ENCODE data around the gene KNDC1.

Gene KNDC1

DNA sequence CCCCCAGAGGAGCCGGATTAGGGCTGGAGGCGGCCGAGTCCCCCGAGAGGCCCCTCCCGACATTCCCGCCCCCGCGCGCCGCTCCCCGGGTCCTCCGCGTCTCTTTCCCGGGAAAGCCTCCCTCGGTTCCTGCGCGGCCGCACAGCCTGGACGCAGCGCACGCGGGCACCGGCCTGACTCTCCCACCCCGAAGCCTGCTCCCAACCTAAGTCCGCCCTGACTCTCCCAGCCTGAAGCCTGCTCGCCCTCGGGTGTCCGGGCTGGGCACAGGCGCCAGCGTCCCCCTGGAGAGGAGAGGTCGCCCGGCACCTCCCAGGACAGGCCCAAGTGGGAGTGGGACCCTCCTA lies 77.2 kb downstream of the KNDC1 start:
- DNase-seq (ENCODE audit: low read depth in 1 of 2, low spot score in 1 of 2): no peak
- Histone ChIP-seq H3K27ac (replicated peaks) (no peak overlapping the region), H3K27me3 (ENCODE audit: insufficient read depth, poor library complexity, severe bottlenecking) (peaks cover 44% of the 10 kb centered on the region), H3K4me3 (replicated peaks; ENCODE audit: insufficient read depth, low read length) (no peak overlapping the region)
- TF ChIP-seq, protein P1, sequence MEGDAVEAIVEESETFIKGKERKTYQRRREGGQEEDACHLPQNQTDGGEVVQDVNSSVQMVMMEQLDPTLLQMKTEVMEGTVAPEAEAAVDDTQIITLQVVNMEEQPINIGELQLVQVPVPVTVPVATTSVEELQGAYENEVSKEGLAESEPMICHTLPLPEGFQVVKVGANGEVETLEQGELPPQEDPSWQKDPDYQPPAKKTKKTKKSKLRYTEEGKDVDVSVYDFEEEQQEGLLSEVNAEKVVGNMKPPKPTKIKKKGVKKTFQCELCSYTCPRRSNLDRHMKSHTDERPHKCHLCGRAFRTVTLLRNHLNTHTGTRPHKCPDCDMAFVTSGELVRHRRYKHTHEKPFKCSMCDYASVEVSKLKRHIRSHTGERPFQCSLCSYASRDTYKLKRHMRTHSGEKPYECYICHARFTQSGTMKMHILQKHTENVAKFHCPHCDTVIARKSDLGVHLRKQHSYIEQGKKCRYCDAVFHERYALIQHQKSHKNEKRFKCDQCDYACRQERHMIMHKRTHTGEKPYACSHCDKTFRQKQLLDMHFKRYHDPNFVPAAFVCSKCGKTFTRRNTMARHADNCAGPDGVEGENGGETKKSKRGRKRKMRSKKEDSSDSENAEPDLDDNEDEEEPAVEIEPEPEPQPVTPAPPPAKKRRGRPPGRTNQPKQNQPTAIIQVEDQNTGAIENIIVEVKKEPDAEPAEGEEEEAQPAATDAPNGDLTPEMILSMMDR (IDR thresholded peaks at IDR 0.05; ENCODE audit: insufficient read depth, low read length): no peak

DNA sequence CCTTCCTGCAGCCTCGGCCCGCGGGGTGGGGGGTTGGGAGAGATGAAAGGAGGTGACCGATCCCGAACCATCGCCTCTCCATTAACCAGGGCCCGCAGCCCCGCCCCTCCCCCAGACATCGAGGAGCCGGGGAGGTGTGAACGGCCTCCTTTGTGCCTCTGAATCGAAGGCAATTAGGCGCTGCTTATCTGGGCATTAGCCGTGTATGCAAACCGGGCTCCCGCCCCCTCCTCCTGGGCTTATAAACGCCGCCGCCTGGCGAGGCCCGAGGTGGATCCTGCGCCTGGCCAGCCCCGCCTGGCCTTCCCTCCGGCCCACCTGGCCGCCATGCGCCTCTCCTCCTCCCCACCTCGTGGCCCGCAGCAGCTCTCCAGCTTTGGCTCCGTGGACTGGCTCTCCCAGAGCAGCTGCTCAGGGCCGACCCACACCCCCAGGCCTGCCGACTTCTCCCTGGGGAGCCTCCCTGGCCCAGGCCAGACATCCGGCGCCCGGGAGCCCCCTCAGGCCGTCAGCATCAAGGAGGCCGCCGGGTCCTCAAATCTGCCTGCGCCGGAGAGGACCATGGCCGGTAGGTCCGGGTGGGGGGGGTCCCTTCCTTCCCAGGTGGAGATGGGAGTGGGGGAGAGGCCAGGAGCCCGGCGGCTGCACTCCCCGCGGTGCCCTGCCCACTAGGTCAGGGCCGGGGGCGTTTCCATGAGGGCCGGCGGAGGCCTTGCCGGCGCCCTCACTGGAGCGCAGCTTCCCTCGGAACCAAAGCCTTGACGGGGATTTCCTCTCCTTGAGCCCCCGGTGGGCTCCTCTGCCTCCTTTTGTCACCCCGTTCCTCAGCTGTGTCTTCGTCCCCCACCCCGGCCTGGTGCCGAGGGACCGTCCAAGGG lies 77.8 kb downstream of the KNDC1 start, which contains the start of gene VENTX:
TSS of gene VENTX (plus strand) at position 268 of the 878 bp plus-strand sequence. CDS start at position 328, 60 bp downstream.
- Histone ChIP-seq H3K27me3 (ENCODE audit: insufficient read depth, poor library complexity, severe bottlenecking) (peaks cover 45% of the 10 kb centered on the region), H3K27ac (replicated peaks) (no peak within 1 kb of the TSS), H3K4me3 (replicated peaks; ENCODE audit: insufficient read depth, low read length) (no peak within 1 kb of the TSS)
- DNase-seq (ENCODE audit: low read depth in 1 of 2, low spot score in 1 of 2): no peak
- no peak for TF ChIP-seq GABPA (IDR thresholded peaks at IDR 0.05; ENCODE audit: low read depth)
- TF ChIP-seq, protein P1 (IDR thresholded peaks at IDR 0.05; ENCODE audit: insufficient read depth, low read length): no peak
- TF ChIP-seq, protein P2, sequence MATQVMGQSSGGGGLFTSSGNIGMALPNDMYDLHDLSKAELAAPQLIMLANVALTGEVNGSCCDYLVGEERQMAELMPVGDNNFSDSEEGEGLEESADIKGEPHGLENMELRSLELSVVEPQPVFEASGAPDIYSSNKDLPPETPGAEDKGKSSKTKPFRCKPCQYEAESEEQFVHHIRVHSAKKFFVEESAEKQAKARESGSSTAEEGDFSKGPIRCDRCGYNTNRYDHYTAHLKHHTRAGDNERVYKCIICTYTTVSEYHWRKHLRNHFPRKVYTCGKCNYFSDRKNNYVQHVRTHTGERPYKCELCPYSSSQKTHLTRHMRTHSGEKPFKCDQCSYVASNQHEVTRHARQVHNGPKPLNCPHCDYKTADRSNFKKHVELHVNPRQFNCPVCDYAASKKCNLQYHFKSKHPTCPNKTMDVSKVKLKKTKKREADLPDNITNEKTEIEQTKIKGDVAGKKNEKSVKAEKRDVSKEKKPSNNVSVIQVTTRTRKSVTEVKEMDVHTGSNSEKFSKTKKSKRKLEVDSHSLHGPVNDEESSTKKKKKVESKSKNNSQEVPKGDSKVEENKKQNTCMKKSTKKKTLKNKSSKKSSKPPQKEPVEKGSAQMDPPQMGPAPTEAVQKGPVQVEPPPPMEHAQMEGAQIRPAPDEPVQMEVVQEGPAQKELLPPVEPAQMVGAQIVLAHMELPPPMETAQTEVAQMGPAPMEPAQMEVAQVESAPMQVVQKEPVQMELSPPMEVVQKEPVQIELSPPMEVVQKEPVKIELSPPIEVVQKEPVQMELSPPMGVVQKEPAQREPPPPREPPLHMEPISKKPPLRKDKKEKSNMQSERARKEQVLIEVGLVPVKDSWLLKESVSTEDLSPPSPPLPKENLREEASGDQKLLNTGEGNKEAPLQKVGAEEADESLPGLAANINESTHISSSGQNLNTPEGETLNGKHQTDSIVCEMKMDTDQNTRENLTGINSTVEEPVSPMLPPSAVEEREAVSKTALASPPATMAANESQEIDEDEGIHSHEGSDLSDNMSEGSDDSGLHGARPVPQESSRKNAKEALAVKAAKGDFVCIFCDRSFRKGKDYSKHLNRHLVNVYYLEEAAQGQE (IDR thresholded peaks at IDR 0.05; ENCODE audit: insufficient replicate concordance, low read depth): no peak
- no peak for TF ChIP-seq SPI1 (IDR thresholded peaks at IDR 0.05; ENCODE audit: borderline replicate concordance, low read depth)
- no peak for TF ChIP-seq POLR2AphosphoS5 (IDR thresholded peaks at IDR 0.05; ENCODE audit: low read depth)

DNA sequence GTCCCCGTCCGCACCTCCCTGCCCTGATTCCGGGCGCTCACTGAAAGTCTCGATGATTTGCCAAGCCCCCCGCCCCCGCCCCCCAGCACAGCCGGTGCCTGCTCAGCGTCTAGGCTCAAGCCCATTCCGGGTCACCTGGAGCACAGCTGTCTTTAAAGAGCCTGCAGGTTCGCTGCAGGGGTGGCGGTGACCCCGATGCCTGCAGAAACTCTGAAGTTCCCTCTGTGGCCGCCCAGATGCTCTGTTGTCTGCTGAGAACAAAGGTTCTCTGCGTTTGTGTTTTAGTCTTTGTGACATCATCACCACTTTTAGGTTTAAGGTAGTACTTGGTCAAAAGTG lies 78.4 kb downstream of the KNDC1 start:
- Histone ChIP-seq H3K27ac (replicated peaks) (no peak overlapping the region), H3K4me3 (replicated peaks; ENCODE audit: insufficient read depth, low read length) (no peak overlapping the region), H3K27me3 (ENCODE audit: insufficient read depth, poor library complexity, severe bottlenecking) (peaks cover 45% of the 10 kb centered on the region)
- DNase-seq (ENCODE audit: low read depth in 1 of 2, low spot score in 1 of 2): no peak
- TF ChIP-seq, protein P1 (IDR thresholded peaks at IDR 0.05; ENCODE audit: insufficient read depth, low read length): no peak
- no peak for TF ChIP-seq SPI1 (IDR thresholded peaks at IDR 0.05; ENCODE audit: borderline replicate concordance, low read depth)
- TF ChIP-seq POLR2AphosphoS5 (IDR thresholded peaks at IDR 0.05; ENCODE audit: low read depth): no peak
- no peak for TF ChIP-seq GABPA (IDR thresholded peaks at IDR 0.05; ENCODE audit: low read depth)
- TF ChIP-seq, protein P2 (IDR thresholded peaks at IDR 0.05; ENCODE audit: insufficient replicate concordance, low read depth): no peak

DNA sequence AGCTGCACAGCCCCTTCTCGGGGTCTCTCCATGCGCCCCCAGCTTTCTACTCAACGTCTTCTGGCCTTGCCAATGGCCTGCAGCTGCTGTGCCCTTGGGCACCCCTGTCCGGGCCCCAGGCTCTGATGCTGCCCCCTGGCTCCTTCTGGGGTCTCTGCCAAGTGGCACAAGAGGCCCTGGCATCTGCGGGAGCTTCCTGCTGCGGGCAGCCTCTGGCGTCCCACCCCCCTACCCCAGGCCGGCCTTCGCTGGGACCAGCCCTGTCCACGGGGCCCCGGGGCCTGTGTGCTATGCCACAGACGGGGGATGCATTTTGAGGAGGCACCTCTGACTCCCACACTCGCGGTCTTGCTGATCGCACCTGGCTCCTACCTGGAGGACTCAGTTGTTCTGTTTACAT lies 80.0 kb downstream of the KNDC1 start:
- TF ChIP-seq GABPA (IDR thresholded peaks at IDR 0.05; ENCODE audit: low read depth): no peak
- no peak for TF ChIP-seq POLR2AphosphoS5 (IDR thresholded peaks at IDR 0.05; ENCODE audit: low read depth)
- no peak for TF ChIP-seq SPI1 (IDR thresholded peaks at IDR 0.05; ENCODE audit: borderline replicate concordance, low read depth)
- TF ChIP-seq, protein P2 (IDR thresholded peaks at IDR 0.05; ENCODE audit: insufficient replicate concordance, low read depth): no peak
- TF ChIP-seq, protein P1 (IDR thresholded peaks at IDR 0.05; ENCODE audit: insufficient read depth, low read length): no peak
- H3K27me3 ChIP-seq (ENCODE audit: insufficient read depth, poor library complexity, severe bottlenecking): peaks cover 45% of the 10 kb centered on the region
- DNase-seq (ENCODE audit: low read depth in 1 of 2, low spot score in 1 of 2): no peak
- no peak overlapping the region for H3K4me3 ChIP-seq (replicated peaks; ENCODE audit: insufficient read depth, low read length)
- H3K27ac ChIP-seq (replicated peaks): no peak overlapping the region
